Ramos (cell line): ENCODE measurements around the gene PPARGC1A.

ENCODE experiments used
- in situ Hi-C: fragments of 300-500 bp; cut with MboI; formaldehyde crosslinking; loops from one replicate; pipeline ENCODE4 v1.14.3; 2022; ENCODE audit warnings: low sequenced_read_pairs; ENCODE audit not compliant: unreplicated experiment

The PPARGC1A gene

DNA sequence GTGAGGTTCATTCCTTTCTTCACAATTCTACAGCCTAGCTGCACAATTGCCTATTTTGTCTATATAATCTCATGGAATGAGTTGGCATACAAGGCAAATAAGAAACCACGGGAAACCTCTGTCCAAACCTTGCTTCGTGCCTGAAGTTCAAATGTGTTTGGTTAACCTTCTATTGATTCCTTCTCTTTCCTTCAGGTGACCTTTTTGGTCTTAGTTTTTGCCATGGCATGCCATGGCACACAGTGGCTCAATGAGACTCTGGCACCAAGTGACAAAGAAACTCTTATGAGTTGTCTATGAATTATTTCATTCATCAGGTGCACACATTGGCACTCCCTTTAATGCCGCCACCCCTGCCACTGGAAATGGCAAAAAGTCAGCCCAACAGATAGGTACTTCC, 101.8 kb downstream of the PPARGC1A start:
- in situ Hi-C loops, result no loop called here

DNA sequence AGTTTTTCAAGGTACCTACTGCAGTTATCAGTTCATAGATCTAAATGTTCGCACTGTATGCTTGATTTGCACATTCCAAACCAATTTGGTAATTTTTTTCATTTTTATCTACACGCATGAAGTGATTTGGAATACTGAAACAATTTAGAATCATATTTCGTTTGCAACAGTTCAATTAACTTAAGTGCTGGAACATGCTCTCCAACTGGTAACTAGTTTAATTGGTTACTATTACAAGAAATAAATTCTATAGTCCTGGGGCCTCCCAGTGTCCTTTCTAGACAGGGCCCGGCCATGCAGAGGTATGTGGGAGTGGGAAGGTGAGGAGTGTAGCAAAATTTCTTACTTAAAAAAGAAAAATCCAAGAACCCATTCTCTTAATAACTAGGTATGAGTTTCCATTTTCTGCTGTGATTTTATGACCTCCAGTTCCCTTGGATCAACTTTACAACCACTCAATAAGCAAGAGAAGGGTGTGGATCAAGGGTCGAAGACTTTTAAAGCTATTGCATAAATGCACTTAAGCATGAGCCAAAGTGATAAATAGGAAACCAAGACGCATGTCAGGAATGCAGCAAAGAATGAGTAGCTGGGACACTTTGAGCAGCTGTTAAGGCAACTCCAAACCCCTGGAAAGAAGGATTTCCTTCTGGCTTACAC, 106.9 kb downstream of the PPARGC1A start:
- in situ Hi-C loops, result no loop called here

DNA sequence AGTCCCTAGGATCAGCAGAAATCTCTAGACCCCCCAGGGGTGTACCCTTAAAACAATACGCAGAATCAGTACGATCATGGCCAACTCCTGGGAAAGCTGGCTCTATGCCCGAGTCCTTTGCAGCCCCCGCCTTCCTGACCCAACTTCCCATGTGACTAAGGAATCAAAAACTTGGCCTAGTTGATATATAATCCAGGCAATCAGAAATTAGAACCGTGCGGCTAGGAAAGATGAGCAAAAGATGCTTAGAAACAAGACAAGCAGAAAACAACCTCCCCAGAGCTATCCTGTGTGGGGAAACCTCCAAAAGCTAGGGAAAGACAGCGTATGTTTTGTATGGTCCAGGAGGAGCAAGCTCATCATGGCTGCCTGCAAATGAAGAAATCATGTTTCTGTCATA, 110.0 kb downstream of the PPARGC1A start:
- in situ Hi-C loops, result no loop called here

DNA sequence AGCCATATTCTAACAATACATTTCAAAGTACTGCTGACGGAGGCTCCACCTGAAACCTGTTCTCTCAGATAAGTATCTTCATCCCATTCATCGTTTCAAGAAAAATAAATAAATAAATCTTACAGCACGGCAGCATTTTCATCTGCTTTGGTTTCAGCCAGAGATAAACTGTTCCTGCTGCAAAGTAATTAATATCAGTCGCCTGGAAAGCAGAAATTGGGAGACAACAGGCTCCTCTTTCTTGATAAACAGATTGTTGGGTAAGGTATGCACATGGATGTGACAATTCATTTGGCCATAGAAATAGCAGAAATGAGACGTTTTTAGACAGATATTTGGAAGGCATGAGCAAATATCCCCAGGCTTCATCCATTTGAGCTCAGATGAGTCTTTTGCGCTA, 110.4 kb downstream of the PPARGC1A start:
- in situ Hi-C loops, result no loop called here

DNA sequence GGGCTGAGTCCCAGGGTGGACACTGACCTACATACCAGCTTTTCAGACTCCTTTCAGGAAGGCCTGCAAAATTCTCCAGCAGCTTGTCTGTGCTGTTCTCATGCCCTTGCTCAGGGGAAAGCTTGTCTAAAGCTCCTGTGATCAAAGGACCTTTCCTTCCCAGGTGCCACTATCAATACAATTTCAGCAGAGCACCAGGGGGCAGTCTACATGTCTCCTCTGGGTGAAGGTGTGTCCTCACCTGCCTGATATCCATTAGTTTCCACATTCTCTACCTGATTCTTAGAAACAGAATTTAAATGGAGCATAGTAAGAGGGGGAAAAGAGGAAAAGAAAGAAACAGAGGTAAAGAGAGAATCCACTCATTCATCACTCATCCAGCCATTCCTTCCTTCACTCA, 114.2 kb downstream of the PPARGC1A start:
- in situ Hi-C loops, result no loop called here

DNA sequence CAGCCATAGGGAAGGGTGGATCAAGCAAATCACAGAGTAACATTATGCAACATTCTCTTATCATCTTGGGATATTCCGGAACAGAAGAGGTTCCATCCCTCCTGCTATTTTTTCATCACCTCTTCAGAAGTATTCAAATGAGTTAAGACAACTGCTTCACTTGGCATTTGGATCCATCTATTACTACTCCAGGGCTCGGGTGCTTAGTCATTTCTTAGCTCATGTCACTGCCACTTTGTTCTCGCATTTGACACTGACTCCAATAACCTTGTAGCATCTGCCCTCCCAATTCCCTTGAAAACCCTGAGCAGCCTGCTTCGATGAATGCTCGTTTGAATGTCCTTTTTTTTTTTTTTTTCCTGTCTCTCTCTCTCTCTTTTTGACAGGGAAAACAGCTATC, 114.9 kb downstream of the PPARGC1A start:
- in situ Hi-C loops, result no loop called here

DNA sequence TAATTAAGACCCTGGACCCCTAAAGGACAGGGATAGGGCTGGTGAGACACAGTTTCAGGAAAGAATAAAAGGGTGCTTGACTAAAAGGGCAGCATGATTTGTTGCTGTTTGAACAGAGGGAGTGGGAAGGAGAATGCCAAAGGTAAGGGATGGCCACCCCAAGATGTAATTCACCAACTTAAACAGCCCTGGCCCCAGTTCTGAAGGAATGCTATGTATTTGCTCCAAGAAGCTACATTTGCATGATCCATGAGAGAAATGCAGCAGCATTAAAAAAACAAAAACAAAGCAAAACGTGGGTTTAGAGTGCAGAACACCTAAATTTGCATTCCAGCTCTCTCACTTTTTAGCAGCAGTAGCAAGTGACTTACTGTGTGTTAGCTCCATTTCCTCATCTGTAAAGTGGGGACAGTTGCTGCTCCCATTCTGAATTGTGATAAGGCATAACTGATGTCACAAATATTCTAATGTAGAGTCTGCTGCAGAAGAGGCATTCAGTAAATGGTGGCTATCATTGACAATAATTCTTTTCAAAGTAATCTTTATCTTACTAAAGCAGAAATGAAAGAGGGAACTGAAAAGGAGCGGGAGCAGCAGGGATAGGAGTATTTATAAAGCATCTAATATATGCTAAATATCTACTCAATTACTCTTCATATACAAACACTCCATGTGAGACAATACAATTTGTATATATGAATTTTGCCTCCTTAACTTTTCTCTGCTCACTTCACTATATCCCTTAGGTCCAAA, 115.8 kb downstream of the PPARGC1A start:
- in situ Hi-C loops, result no loop called here

DNA sequence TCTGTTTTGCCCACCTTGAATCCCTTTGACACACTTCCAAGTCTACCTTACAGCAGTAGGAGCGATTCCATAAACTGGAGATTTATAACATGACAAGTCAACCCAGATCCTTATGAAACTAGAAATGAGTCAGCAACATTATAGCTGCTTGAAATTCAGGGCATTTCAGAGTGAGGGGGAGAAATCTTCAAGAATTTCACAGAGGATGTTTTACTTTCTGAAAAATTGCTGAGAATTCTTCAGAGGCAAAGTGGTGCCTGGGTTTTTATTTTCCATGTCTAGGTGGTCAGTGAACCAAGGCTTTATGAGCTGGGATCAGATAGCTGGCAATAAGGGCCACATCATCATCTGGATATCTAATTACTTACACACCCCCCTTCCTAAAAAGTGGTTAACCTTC, 119.8 kb downstream of the PPARGC1A start:
- in situ Hi-C loops, result no loop called here

DNA sequence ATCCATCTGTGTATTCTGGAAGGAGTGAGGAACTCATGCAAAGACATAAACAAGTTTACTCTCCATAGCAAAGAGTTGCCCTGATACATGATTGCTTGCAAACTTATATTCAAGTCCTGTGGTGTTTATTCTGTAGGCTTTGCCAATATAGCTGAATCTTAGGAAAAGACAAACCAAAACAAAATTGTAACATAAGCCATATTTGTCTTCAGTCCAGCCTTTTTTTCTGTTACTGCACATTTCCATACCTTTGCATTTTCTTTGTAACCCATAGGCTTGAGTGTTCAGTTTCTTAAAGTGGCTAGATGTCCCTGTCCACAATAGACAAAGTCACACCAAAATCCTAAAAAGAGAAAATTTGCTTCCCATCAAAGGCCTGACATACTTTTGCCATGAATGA, 120.4 kb downstream of the PPARGC1A start:
- in situ Hi-C loops, result no loop called here

DNA sequence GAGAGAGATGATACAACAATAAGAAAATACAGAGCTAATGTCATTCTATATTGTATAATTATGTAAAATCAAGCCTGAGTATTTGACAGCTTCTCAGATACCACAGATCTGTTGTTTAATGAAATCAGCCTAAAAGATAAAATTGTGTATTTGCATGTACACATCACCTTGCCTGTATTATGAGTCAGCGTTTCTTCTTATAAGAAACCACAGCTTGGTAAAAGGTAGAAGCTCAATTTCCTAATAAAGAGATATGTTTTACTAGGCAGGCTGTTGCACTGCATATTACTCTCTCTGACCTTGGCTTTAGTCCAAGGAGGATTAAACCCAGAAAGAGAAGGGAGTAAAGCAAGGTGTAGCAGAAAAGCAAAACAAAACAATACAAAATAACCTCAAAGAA, 121.3 kb downstream of the PPARGC1A start:
- in situ Hi-C loops, result no loop called here

DNA sequence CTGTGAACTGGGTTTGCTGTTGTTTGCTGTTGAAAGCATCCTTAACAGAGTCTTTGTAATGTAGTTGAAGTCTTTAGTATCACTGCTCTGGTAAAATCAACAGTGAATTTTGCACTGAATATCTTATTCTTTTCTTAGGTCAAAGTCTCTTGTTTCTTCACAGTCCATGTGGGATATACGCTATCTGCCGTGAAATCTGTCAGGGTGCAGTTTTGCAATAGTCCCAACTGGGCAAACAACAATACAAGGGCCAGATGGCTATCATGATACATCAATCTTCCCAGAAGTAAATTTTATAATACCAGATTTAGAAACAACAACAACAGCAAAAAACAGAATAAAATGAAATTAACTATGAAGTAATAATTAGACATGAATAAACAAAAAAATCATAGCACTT, 123.5 kb downstream of the PPARGC1A start:
- in situ Hi-C loops, result no loop called here

DNA sequence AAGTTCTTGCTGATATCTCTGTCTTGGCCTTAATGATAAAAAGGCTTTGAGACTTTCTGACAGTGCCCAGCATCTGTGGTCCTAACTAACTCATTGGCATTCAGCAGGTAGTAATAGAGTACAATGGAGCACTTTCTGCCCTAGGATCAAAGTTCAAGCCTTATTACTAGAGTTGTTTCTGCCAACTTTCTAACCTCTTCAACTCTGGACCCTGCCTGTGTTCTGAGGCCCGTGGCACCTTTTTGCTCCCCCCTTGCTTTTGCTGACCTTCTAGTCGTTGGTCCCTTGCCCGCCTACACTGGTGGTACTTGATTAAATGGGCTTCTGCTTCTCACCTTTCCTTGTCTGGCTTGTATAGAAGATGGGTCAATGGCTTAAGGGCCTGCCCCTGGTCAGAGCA, 126.3 kb downstream of the PPARGC1A start:
- in situ Hi-C loops, result no loop called here

DNA sequence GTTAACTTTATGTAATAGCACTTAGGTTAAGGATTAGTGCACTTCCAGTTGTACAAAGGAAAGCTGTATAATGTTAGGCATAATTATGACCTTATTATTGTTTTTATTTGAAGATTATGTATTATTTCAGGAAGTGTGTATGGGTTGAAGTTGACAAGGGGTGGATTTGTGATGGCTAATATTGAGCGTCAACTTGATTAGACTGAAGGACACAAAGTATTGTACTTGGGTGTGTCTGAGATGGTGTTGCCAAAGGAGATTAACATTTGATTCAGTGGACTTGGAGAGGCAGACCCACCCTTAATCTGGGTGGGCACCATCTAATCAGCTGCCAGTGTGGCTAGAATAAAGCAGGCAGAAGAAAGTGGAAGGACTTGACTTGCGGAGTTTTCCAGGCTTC, 127.3 kb downstream of the PPARGC1A start:
- in situ Hi-C loops, result no loop called here

DNA sequence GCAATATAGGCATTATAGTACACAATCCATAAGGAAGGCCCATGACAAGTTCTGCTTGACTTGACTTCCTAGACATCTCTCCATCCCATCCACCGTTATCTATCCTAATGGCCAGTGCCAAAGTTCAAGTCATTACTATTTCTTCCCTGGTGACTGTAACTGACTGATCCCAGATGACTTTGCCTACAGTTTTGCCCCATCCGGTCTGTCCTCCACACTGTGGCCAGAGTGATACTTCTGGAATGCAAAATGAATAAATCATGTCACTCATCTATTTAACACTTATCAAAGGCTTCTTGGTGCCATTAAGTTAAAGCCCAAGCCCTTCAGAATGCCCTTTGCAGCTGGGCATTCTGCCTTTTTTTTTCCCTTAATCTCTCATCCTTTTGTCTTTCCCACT, 130.8 kb downstream of the PPARGC1A start:
- in situ Hi-C loops, result no loop called here

DNA sequence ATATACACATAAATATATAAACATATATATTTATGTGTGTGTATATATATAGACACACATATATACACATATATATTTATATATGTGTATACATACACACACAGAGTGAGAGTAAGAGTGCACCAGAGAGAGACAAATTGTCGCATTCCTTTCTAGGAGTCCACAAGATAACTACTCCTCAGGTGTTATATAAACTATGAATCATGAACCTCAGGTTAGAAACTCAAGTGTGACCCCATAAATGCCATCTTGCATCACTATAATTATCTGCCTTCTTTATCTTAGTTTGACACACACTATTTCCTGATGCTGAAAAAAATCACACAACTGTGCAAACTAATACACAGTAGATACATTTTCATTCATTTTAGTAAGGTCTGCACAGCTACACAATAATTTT, 135.2 kb downstream of the PPARGC1A start:
- in situ Hi-C loops, result no loop called here

DNA sequence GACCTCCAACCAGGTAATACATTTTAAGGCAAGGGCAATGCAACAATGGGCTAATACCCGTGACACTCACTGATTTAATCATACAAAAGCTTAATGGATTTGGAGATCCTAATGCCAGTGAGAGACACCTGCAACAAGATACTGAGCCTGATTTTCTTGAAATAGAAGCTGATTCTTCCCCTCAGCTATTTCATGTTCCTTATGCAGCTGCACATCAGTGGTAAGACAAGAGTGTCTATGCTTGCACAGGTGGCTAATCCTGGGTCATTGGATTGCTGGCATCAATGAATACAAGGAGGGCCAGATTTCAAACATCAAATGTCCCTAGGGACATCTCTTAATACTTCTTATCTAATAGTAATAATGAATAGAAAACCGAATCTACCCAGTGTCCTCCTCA, 139.7 kb downstream of the PPARGC1A start:
- in situ Hi-C loops, result no loop called here

DNA sequence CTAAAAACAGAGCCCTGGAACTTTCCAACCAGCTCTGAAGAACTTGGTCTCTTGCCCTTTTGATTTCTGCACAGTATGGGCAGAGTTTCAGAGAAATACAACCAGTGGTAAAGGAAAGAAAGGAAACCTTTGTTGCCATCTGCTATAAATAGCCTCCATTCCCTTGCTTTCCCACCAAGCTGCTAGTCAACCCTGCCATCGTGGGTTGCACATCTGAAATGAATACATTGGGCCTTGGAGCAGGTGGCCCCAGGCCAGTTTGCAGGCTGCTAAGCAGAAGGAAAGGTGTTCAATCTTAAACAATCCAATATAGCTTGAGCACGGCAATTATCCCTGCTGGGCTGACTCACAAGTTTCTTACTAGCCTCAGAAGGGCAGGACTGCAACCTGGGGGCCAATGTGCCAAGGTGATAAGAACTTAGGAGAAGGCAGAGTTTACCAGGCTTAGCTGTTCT, 142.5 kb downstream of the PPARGC1A start:
- in situ Hi-C loops, result no loop called here

DNA sequence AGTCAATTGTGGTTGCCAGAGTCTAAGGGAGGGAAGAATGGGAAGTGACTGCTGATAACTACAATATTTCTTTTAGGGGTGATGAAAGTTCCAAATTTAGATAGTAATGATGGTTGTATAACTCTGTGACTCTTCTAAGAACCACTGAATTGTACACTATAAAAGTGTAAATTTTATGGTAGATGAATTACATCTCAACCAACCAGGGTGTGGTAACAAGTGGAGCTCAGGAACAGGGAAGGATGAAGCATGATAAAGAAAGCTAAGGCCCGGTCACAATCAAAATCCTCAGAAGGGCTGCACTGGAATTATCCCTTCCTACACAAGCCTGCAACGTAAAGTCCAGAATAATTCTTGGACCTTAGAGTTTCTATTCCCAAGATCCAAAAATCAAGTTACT, 143.2 kb downstream of the PPARGC1A start:
- in situ Hi-C loops, result no loop called here

DNA sequence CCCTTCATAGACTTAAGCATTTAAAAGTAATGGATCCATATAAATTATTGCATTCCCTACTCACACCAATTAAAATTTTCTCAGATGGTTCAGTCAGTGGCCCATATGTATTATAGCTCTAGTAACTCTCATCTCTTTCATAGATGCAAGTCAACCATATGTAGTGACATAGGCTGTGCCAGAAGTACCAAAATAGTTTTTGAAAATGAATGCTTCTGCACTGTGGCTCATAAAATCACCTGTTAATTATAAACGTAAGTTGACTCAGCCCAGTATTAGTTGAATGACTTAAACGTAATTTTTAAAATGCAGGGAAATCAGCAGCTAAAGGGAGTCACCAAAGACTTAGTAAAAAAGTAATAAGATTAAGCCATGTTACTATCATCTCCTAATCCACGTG, 143.8 kb downstream of the PPARGC1A start:
- in situ Hi-C loops, result no loop called here

DNA sequence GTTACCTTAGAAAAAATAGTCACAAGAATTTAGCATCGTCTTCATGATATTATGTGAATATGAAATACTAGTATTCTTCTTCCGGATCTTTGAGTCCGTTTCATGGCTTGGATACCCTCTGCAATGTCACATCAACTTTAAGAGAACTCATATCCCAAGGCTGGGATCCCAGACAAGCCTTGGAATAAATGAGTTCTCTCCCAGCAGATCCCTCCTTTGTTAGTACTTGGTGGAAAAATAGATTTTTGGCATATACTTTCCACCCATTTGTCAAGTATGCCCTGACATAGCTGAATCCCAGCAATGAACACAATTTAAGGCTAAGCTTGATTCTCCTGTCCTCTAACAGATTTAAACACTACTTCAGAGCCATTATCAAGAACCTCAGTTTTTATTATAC, 144.5 kb downstream of the PPARGC1A start:
- in situ Hi-C loops, result no loop called here
